Tracheal epithelial cell (primary cell): ENCODE measurements around the gene SLC35F3. TPM values are rescaled to one million over a fixed set of nuclear protein-coding genes. Genes with fewer than 3 reads are reported as not detected.

Source experiments
- total RNA-seq: library from RNA; depleted of rRNA; stranded (reverse); fragments of >200 nt; gene quantifications from 2 replicates; pipeline ENCODE4 v1.2.1, GENCODE V29; 2014

The SLC35F3 gene
- total RNA-seq: 0.64 and 2.2 TPM in 2 replicates

GRCh38 chr1:233904633-233905415 lies at the start of gene SLC35F3:
TSS of gene SLC35F3 (plus strand) at chr1:233904676.

DNA sequence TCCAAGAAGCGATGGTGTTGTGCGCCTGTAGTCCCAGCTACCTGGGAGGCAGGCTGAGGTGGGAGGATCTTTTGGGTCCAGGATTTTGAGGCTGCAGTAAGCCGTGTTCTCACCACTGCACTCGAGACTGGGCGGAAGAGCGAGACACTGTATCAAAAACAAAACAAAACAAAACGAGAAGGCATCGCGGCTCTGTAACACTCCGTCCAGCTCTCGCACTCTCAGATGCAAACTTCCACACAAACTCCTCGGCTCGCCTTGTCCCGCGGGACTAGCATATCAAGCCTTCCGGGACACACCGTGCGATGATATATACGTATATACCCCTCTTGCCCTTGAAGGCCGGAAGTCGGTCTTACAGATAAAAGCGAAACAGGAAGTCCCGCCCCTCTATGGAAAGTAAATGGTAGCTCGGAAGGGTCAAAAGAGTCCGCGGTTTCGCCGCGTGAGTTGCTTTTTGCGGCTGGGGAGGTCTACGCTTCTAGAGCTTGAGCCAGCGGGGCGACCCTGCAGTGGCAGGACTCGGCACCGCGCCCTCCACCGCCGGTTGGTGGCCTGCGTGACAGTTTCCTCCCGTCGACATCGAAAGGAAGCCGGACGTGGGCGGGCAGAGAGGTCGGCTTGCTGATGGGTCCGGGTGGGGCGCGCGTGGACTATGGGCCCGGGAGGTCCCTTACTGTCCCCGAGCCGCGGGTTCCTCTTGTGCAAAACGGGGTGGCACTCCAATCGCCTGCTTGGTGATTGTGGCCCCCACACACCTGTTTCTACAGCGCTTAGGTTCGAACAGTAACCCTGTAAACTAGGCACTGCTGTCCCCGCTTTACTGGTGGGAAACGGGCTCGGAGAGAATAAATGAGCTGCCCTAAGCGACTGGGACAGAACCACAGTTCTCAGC lies 468.8 kb downstream of the SLC35F3 start, which contains the start of gene COA6:
TSS of gene COA6 (plus strand) at position 393 of the 895 bp plus-strand sequence. CDS start at position 404, 11 bp downstream.

